Stimulated activated CD4-positive, alpha-beta T cell treated with anti-CD3 and anti-CD28 coated beads, Interleukin-12 subunit alpha, Interleukin-12 subunit beta, amount 100 ng/mL, for 24 hours (primary cell): ENCODE measurements around the gene ZNF688.
"Not testable (repeated sequence)": the region's sequence is repeated elsewhere in the genome, so short reads cannot be mapped to it uniquely, and the experiment has no call there.

Experiments used
- DNase-seq, 2 experiments: peaks; one replicate each; pipeline ENCODE4 v3.0.0-alpha.2; 2020; ENCODE audit warnings: low read depth in 2 of 2

The ZNF688 gene

GRCh38 chr16:30533748-30534367 lies 37.7 kb downstream of the ZNF688 start:
- DNase-seq: no peak

- DNase-seq: no peak
Measured at GRCh38 chr16:30533146-30533522, 38.4 kb downstream of the ZNF688 start.

- DNase-seq: no peak
Measured at GRCh38 chr16:30532285-30533145, 39.0 kb downstream of the ZNF688 start.

DNA sequence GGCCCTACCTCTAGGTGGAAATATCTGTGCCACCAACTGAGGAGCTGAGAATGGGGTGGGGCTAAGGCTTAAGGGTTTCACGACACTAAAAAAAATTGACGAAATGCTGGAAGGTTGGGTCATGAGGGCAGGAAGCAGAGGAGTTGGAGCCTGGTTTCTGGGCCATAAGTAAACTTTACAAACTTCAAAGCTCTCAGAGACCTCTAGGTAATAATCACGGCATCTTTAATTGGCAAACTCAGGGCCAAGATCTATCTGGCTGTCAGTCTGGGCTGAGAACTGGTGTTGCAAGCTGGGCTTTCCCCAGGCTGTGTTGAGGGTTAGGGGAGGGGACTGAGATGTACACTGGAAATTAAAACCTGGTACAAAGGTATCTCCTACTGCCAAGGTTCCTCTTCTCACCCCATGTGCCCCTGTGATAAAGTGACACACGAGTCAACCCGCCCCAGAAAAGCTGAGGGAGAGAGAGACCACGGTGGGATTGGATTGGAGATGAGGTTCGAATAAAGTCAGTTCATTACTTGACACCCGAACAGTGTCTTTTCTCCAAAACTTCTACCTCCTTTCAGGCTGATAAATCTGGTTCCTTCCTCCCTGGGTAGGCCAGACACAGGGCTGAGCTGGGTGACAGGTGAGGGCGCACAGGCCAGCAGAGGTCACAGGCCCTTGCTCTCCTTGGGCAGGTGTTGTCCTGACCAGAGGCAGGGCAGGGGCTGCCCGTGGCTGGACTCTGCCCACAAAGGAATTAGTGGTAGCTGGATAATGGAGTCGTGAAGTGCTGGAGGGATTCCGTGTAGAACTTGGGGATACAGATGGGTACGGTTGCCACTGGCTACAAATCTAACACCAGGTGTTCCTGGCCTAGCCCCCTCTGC lies 41.1 kb downstream of the ZNF688 start:
- DNase-seq: no peak

DNA sequence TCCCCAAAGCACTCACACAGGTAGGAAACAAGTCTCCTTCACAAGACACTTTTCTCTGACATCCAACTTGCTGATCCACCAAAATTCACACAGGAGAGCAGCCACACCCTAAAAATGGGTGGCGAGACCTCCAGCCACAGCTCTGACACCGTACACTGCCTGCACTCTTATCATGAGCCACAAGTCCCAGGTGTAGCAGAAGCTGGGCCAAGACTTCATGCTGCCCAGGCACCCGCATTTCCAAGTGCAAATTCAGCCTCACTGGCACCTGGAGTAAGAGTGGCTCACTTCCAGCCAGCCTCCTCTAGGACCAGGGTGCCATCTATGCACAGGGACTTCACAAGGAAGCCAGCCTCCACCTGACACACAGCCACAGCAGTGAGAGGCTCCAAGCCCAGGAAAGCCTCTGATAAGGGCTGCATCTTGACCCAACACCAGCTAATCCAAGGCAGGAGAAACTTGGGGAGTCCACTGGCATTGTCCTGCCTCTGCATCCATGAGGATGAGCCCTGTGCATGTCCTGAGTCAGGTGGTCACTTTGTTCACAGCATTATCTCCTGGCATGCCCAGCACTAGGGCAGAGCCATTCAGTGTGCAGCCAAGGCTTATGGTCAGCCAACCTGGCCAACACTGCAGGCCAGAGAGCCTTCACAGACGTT lies 42.6 kb downstream of the ZNF688 start:
- DNase-seq: no peak

DNA sequence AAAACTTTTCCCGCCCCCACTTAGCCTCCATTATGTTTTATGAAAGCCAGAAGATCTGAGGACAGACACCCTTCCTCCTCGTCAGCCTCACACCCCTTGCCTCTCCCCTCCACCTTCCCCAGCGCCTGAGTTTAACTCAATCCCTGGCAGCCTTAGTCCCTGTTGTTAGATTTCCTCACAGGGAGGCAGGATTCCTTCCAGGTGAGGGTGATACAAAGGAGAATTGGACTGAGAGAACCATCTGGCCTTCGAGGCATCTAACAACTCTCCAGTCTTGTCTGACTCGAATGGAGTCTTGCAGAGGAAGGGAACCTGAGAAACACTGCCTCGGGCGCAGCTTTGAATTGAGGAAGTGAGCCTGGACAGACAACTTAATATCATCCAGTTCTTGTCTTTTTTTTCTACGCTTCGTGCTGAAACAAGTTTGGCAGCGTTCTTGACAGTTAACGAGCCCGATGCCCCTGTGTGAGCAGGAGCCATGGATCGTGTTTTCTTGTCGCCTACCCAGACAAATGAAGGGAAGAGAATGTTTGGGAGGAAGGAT lies 43.8 kb downstream of the ZNF688 start:
- DNase-seq: no peak

DNA sequence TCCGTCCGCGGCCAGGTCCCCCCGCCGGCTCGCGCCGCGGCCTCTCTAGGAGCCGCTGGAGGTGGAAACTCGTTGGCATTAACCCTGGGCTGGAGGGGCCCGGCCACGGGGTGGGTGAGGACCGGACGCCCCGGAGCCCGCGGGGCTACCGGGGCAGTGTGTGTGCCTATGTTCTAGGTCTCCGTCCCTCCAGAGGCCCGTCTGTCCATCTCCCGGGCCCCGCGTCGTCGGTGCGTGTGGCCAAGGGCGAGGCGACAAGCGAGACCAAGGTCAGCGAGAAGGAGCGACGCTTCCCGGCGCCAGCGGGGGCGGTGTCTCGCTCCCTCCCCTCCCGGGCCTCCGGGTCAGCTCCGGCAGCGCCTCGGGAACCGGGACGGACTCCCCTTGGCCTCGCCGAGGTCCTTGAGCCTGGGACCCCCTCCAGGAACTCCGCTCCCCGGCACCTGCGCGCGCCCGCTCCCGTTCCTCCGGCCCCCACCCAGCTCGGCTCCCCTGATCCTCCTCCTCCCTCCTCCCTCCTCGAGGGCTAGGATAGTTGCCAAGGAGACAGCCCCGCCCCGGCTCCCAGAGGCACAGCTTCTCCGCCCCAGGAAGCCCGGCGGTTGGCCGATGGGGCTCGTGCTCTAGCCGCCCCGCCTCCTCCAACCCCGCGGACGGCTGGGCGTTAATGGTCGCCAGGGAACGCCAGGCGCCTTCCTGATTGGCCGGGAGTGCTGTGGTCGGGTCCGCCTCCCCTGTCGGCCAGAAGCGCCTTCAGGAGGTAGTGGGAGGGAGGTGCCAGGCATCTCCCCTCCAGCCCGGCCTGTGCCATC lies 44.5 kb downstream of the ZNF688 start:
- DNase-seq: peak; percentile 89 to 97

- DNase-seq: no peak
Measured at GRCh38 chr16:30526137-30526822, 45.2 kb downstream of the ZNF688 start, which contains the start of gene ZNF768. Gene ZNF768, minus strand, starts transcription at chr16:30526566. Its CDS starts 153 bp downstream, at chr16:30526413.

DNA sequence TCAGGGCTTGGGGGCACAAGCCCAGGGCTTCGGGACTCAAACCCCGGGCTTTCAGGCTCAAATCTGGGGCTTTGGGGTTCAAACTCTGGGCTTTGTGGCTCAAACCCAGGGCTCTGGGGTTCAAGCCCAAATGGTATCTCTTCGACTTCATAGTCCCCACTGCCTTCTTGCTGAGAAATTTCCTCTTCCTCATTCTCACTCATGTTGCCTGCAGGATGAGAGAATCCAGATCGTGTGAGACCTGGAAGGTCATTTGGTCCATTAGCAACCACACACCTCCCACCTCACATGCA lies 45.7 kb downstream of the ZNF688 start:
- no peak for DNase-seq

GRCh38 chr16:30524575-30525568 lies 46.6 kb downstream of the ZNF688 start:
- DNase-seq: no peak

DNA sequence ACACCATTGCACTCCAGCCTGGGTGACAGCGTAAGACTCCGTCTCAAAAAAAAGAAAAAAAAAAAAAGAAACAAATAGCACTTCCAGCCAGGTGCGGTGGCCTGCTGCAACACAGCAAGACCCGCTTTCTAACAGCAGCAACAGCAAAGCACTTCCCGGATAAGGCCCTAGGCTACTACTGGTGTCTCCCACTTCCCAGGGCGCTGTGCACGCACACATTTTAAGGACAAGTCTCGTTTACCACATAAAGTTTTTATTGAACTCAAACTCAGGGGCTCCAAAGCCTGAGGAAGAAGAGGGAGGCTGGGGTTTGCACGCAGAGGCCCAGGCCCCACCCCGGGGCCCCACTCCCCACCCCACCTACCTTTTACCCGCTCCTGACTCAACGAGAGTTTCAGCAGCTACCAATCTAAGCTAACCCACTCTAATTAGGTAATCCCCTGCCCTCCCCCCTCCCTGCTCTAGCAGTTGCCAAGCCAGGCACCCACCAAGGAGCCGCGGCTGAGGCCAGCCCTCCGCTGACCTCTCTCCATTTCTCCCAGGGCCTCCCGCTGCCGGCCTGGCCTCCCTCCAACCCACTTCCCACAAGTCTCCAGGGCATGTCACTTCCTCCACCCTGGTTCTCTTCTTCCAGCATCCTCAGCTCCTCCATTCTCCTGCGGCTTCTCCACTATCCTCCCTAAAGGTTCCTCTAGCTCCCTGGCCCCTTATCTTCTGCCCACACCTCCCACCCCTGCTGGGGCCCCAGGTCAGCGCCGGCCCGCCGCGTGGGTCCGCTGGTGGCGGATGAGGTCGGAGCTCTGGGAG lies 47.5 kb downstream of the ZNF688 start:
- DNase-seq: no peak

DNA sequence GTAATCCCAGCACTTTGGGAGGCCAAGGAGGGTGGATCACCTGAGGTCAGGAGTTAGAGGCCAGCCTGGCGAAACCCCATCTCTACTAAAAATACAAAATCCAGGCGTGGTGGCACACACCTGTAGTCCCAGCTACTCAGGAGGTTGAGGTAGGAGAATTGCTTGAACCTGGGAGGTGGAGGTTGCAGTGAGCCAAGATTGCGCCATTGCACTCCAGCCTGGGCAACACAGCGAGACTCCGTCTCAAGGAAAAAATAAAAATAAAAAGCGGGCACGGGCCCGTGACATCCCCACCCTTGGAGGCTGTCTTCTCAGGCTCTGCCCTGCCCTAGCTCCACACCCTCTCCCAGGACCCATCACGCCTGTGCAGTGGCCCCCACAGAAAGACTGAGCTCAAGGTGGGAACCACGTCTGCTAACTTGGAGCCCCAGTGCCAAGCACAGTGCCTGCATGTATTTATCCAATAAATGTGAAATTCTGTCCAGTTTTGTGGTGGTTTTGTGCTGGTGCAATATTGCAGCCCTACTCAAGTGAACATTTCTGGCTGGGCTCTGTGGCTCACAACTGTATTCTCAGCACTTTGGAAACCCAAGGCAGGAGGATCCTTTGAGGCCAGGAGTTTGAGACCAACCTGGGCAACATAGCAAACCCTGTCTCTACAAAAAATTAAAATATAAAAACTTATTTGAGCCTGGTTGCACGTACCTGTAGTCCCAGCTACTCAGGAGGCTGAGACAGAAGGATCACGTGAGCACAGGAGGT lies 48.6 kb downstream of the ZNF688 start:
- not testable (repeated sequence) for DNase-seq

GRCh38 chr16:30521873-30522641 lies 49.5 kb downstream of the ZNF688 start:
- DNase-seq: no peak

DNA sequence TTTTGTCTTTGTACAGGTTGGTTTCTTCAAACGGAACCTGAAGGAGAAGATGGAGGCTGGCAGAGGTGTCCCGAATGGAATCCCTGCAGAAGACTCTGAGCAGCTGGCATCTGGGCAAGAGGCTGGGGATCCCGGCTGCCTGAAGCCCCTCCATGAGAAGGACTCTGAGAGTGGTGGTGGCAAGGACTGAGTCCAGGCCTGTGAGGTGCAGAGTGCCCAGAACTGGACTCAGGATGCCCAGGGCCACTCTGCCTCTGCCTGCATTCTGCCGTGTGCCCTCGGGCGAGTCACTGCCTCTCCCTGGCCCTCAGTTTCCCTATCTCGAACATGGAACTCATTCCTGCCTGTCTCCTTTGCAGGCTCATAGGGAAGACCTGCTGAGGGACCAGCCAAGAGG lies 50.0 kb downstream of the ZNF688 start:
- no peak for DNase-seq
